IMR-90 (cell line): ENCODE data around the gene EFS. TPM values are rescaled to one million over a fixed set of nuclear protein-coding genes. Genes with fewer than 3 reads are reported as not detected.

ENCODE experiments used
- ATAC-seq: fragments of 200-7000 bp; cut with Tn5 transposase; 2 replicates; pipeline ENCODE4 v1.9.1; 2020; ENCODE audit warnings: low read depth, mild to moderate bottlenecking, moderate library complexity
- BruUV-seq: library from RNA; stranded (reverse); fragments of 400-500 nt; replicated peaks from 2 replicates; lab custom pipeline; 2021; lab: Mats Ljungman, UMichigan
- CTCF ChIA-PET: fragments of 300-600 bp; formaldehyde crosslinking; extraction: SDS; loops from one replicate; lab custom pipeline; 2021; ENCODE audit warnings: antibody characterized with exemption; lab: Yijun Ruan, JAX
- POLR2A ChIA-PET: fragments of 300-600 bp; sonication (Branson Sonifier 250); formaldehyde crosslinking; loops from one replicate; lab custom pipeline; 2022; ENCODE audit warnings: antibody characterized with exemption; ENCODE audit not compliant: unreplicated experiment; lab: Charles Lee
- DNase-seq: peaks from one replicate; pipeline ENCODE4 v3.0.0; 2013
- H2AFZ ChIP-seq: replicated peaks from 2 replicates; pipeline ENCODE3; 2013; ENCODE audit warnings: low read length, mild to moderate bottlenecking; ENCODE audit not compliant: poor library complexity
- H2AK5ac ChIP-seq: 2 replicates; pipeline ENCODE4 v1.6.1; 2013; ENCODE audit warnings: low read depth, low read length, inconsistent platforms
- H2AK9ac ChIP-seq: replicated peaks from 2 replicates; pipeline ENCODE3; 2013; ENCODE audit warnings: mild to moderate bottlenecking, low read depth, low read length, moderate library complexity; ENCODE audit not compliant: poor library complexity
- H2BK120ac ChIP-seq: 2 replicates; pipeline ENCODE4 v1.6.1; 2013; ENCODE audit warnings: low read depth, low read length, inconsistent platforms
- H2BK15ac ChIP-seq: 3 replicates; pipeline ENCODE4 v1.6.1; 2013; ENCODE audit warnings: low read depth, low read length, inconsistent platforms
- H2BK20ac ChIP-seq: 2 replicates; pipeline ENCODE4 v1.6.1; 2013; ENCODE audit warnings: low read depth, mild to moderate bottlenecking, inconsistent platforms, low read length, moderate library complexity
- H2BK5ac ChIP-seq: 2 replicates; pipeline ENCODE4 v1.6.1; 2013; ENCODE audit warnings: mild to moderate bottlenecking, low read depth, low read length, inconsistent platforms; ENCODE audit not compliant: poor library complexity, severe bottlenecking
- H3K14ac ChIP-seq: replicated peaks from 2 replicates; pipeline ENCODE4 v1.6.1; 2013; ENCODE audit warnings: low read depth, low read length, inconsistent platforms
- H3K18ac ChIP-seq: 2 replicates; pipeline ENCODE4 v1.6.1; 2013; ENCODE audit warnings: low read depth, low read length, control low read depth
- H3K23ac ChIP-seq: 2 replicates; pipeline ENCODE4 v1.6.1; 2013; ENCODE audit warnings: low read depth, low read length, inconsistent platforms
- H3K27ac ChIP-seq: 2 replicates; pipeline ENCODE4 v1.5.1; 2013; ENCODE audit warnings: mild to moderate bottlenecking, control low read depth, low read length; ENCODE audit not compliant: insufficient read depth
- H3K27me3 ChIP-seq: 2 replicates; pipeline ENCODE4 v1.6.1; 2013; ENCODE audit warnings: low read length; ENCODE audit not compliant: control insufficient read depth, insufficient read depth
- H3K36me3 ChIP-seq: 2 replicates; pipeline ENCODE4 v1.6.1; 2013; ENCODE audit warnings: low read length, mixed read lengths; ENCODE audit not compliant: control insufficient read depth, insufficient read depth
- H3K4ac ChIP-seq: 2 replicates; pipeline ENCODE4 v1.6.1; 2013; ENCODE audit warnings: low read depth, low read length, inconsistent platforms
- H3K4me1 ChIP-seq: 2 replicates; pipeline ENCODE4 v1.6.1; 2013; ENCODE audit warnings: low read length, mixed read lengths; ENCODE audit not compliant: control insufficient read depth, insufficient read depth
- H3K4me2 ChIP-seq: 2 replicates; pipeline ENCODE4 v1.6.1; 2013; ENCODE audit warnings: low read depth, mild to moderate bottlenecking, control low read depth, low read length, moderate library complexity
- H3K4me3 ChIP-seq: 2 replicates; pipeline ENCODE4 v1.5.1; 2013; ENCODE audit warnings: low read depth, mild to moderate bottlenecking, control low read depth, low read length, moderate library complexity; ENCODE audit not compliant: insufficient read depth
- H3K56ac ChIP-seq: 2 replicates; pipeline ENCODE4 v1.6.1; 2013; ENCODE audit warnings: low read length, inconsistent platforms; ENCODE audit not compliant: insufficient read depth; ENCODE audit errors: extremely low read depth
- H3K79me1 ChIP-seq, 2 experiments: 2 replicates each; pipeline ENCODE4 v1.6.1; 2013; ENCODE audit warnings: low read length in 2 of 2, inconsistent platforms in 1 of 2, low read depth in 1 of 2
- H3K9ac ChIP-seq: 2 replicates; pipeline ENCODE4 v1.6.1; 2013; ENCODE audit warnings: low read depth, low read length, control low read depth
- H3K9me1 ChIP-seq: 2 replicates; pipeline ENCODE4 v1.6.1; 2013; ENCODE audit warnings: low read length, inconsistent platforms; ENCODE audit not compliant: insufficient read depth
- H3K9me3 ChIP-seq: 2 replicates; pipeline ENCODE4 v1.6.1; 2013; ENCODE audit warnings: low read length; ENCODE audit not compliant: control insufficient read depth, insufficient read depth
- H4K20me1 ChIP-seq: 2 replicates; pipeline ENCODE4 v1.6.1; 2013; ENCODE audit warnings: low read length, inconsistent platforms; ENCODE audit not compliant: insufficient read depth
- H4K5ac ChIP-seq: 2 replicates; pipeline ENCODE4 v1.6.1; 2013; ENCODE audit warnings: mild to moderate bottlenecking, low read depth, low read length, control low read depth
- H4K8ac ChIP-seq, 2 experiments: 2 replicates each; pipeline ENCODE4 v1.6.1; 2013; ENCODE audit warnings: low read depth in 2 of 2, low read length in 2 of 2, control low read depth in 1 of 2, inconsistent platforms in 1 of 2
- H4K91ac ChIP-seq: 2 replicates; pipeline ENCODE4 v1.6.1; 2013; ENCODE audit warnings: low read depth, low read length, inconsistent platforms; ENCODE audit not compliant: insufficient read depth
- BHLHE40 ChIP-seq: fragments of 150-350 bp; IDR thresholded peaks from 2 replicates; pipeline ENCODE4 v1.6.1; 2016; ENCODE audit warnings: mild to moderate bottlenecking, low read depth, low read length
- CEBPB ChIP-seq: IDR thresholded peaks from 2 replicates; pipeline ENCODE4 v1.6.1; 2012; ENCODE audit warnings: low read depth, low read length, improper control_type of control experiment
- CHD1 ChIP-seq: IDR thresholded peaks from 2 replicates; pipeline ENCODE4 v1.6.1; 2012; ENCODE audit warnings: low read depth, low read length, improper control_type of control experiment
- CTCF ChIP-seq: conservative IDR thresholded peaks from 2 replicates; pipeline ENCODE4 v1.5.1; 2012; ENCODE audit warnings: mild to moderate bottlenecking, low read depth, low read length, improper control_type of control experiment
- ELK1 ChIP-seq: fragments of 150-350 bp; IDR thresholded peaks from 2 replicates; pipeline ENCODE4 v1.6.1; 2016; ENCODE audit warnings: low read depth, mild to moderate bottlenecking, low read length, moderate library complexity, borderline replicate concordance
- FOS ChIP-seq: fragments of 150-350 bp; IDR thresholded peaks from 2 replicates; pipeline ENCODE4 v1.6.1; 2016; ENCODE audit warnings: low read depth, low read length
- MAFK ChIP-seq: IDR thresholded peaks from 2 replicates; pipeline ENCODE4 v1.6.1; 2012; ENCODE audit warnings: low read depth, low read length, improper control_type of control experiment
- MAZ ChIP-seq: IDR thresholded peaks from 2 replicates; pipeline ENCODE4 v1.6.1; 2012; ENCODE audit warnings: low read depth, mild to moderate bottlenecking, low read length, improper control_type of control experiment, moderate library complexity, borderline replicate concordance
- MXI1 ChIP-seq: IDR thresholded peaks from 2 replicates; pipeline ENCODE4 v1.6.1; 2012; ENCODE audit warnings: low read depth, mild to moderate bottlenecking, low read length, moderate library complexity, borderline replicate concordance
- NFE2L2 ChIP-seq: fragments of 150-350 bp; IDR thresholded peaks from 2 replicates; pipeline ENCODE4 v1.6.1; 2016; ENCODE audit warnings: low read depth, mild to moderate bottlenecking, low read length
- POLR2A ChIP-seq: IDR thresholded peaks from 2 replicates; pipeline ENCODE4 v1.6.1; 2012; ENCODE audit warnings: mild to moderate bottlenecking, low read depth, low read length
- RAD21 ChIP-seq: IDR thresholded peaks from 2 replicates; pipeline ENCODE4 v1.6.1; 2012; ENCODE audit warnings: low read length, improper control_type of control experiment
- RCOR1 ChIP-seq: IDR thresholded peaks from 2 replicates; pipeline ENCODE4 v1.6.1; 2012; ENCODE audit warnings: mild to moderate bottlenecking, low read length, improper control_type of control experiment; ENCODE audit not compliant: insufficient replicate concordance
- RFX5 ChIP-seq: IDR thresholded peaks from 2 replicates; pipeline ENCODE4 v1.8.0; 2012; ENCODE audit warnings: low read depth, mild to moderate bottlenecking, low read length, moderate library complexity
- SMC3 ChIP-seq: fragments of 150-350 bp; IDR thresholded peaks from 2 replicates; pipeline ENCODE4 v1.6.1; 2016; ENCODE audit warnings: low read depth, mild to moderate bottlenecking, antibody characterized with exemption, low read length, moderate library complexity
- USF2 ChIP-seq: fragments of 150-350 bp; IDR thresholded peaks from 2 replicates; pipeline ENCODE4 v1.6.1; 2017; ENCODE audit warnings: mild to moderate bottlenecking, antibody characterized with exemption, low read length, low read depth
- WGBS, 2 experiments: methylation state at CpG; one replicate each; pipeline versions ENCODE4 v1.1.5 to v1.1.7; 2013; ENCODE audit warnings: missing lambda C conversion rate in 2 of 2; ENCODE audit not compliant: insufficient read length in 1 of 2; ENCODE audit errors: extremely low coverage in 2 of 2; 5-methylcytosine and 5-hydroxymethylcytosine counted together
- dilution Hi-C: fragments of 300-500 bp; cut with HindIII; formaldehyde crosslinking; loops from one replicate; pipeline ENCODE4 v1.14.3; 2018; ENCODE audit warnings: low sequenced_read_pairs; ENCODE audit not compliant: unreplicated experiment
- in situ Hi-C: fragments of 300-500 bp; cut with MboI; formaldehyde crosslinking; loops from 3 replicates; pipeline ENCODE4 v1.14.3; 2019; ENCODE audit warnings: low sequenced_read_pairs, inconsistent platforms, mixed read lengths
- intact Hi-C: fragments of 100-400 bp; cut with micrococcal nuclease; formaldehyde crosslinking; loops from 2 replicates; pipeline ENCODE4 v1.10.0; 2022
- polyA plus RNA-seq, 3 experiments: library from polyadenylated mRNA; depleted of rRNA; stranded (reverse); fragments of >200 nt; gene quantifications; 2 replicates each; pipeline ENCODE4 v1.2.3, GENCODE V29; 2012; ENCODE audit warnings: low replicate concordance in 1 of 3
- total RNA-seq: library from RNA; depleted of rRNA; stranded (reverse); fragments of >200 nt; gene quantifications from 2 replicates; pipeline ENCODE4 v1.2.3, GENCODE V29; 2012

Gene EFS
- total and polyA plus RNA-seq, 2 of the 4 experiments (the other 2 are of a cell fraction) = 2.2 to 11.6 TPM

- no peak overlapping the region for H2AFZ ChIP-seq
- CTCF ChIA-PET = no interaction called here
- intact Hi-C loops = no loop called here
- no peak overlapping the region for H4K5ac ChIP-seq
- H3K36me3 ChIP-seq = no peaks in the 10 kb centered on the region
- H2BK20ac ChIP-seq = no peak overlapping the region
- H4K91ac ChIP-seq = no peak overlapping the region
- H4K20me1 ChIP-seq = no peaks in the 10 kb centered on the region
- H3K23ac ChIP-seq = no peak overlapping the region
- H2BK15ac ChIP-seq = no peak overlapping the region
- WGBS, 2 experiments = 0% methylated on average over 1 of the region's 5 CpGs; no CpG with 5 or more reads in 1 of the 2 experiments
- H3K27ac ChIP-seq = no peak overlapping the region
- BruUV-seq = no TSS peak
- H2AK5ac ChIP-seq = no peak overlapping the region
- H3K18ac ChIP-seq = no peak overlapping the region
- dilution Hi-C loops = no loop called here
- no peak overlapping the region for H3K56ac ChIP-seq
- H4K8ac ChIP-seq = no peak overlapping the region
- H2BK5ac ChIP-seq = no peak overlapping the region
- H3K9ac ChIP-seq = no peak overlapping the region
- no peaks in the 10 kb centered on the region for H3K9me3 ChIP-seq
- no peak overlapping the region for H3K4me3 ChIP-seq
- H3K79me1 ChIP-seq = no peaks in the 10 kb centered on the region
- H3K9me1 ChIP-seq = no peaks in the 10 kb centered on the region
- no peaks in the 10 kb centered on the region for H3K4me1 ChIP-seq
- H2BK120ac ChIP-seq = no peak overlapping the region
- POLR2A ChIA-PET = no interaction called here
- H3K27me3 ChIP-seq = peaks cover 53% of the 10 kb centered on the region
- no peak for TF ChIP-seq RFX5
- no peak for TF ChIP-seq MAZ
- no peak for TF ChIP-seq CTCF
- TF ChIP-seq MXI1 = no peak
- TF ChIP-seq SMC3 = no peak
- TF ChIP-seq ELK1 = no peak
- TF ChIP-seq CHD1 = no peak
- TF ChIP-seq POLR2A = no peak
- TF ChIP-seq FOS = no peak
- no peak for TF ChIP-seq CEBPB
- TF ChIP-seq NFE2L2 = no peak
- TF ChIP-seq RAD21 = no peak
- TF ChIP-seq USF2 = no peak
- TF ChIP-seq BHLHE40 = no peak
- no peak for TF ChIP-seq RCOR1
- no peak for TF ChIP-seq MAFK
- H3K4me2 ChIP-seq = no peak overlapping the region
- no peak overlapping the region for H3K14ac ChIP-seq
- ATAC-seq = no peak
- DNase-seq = no peak
- H2AK9ac ChIP-seq = no peak overlapping the region
- in situ Hi-C loops = no loop called here
- no peak overlapping the region for H3K4ac ChIP-seq
These were observed 43.3 kb upstream of the EFS start for GRCh38 chr14:23408307-23408630.
